ENCODE data around the gene ELOA. TPM values are rescaled to one million over a fixed set of nuclear protein-coding genes. Genes with fewer than 3 reads are reported as not detected.

Gene ELOA
- total RNA-seq, 1 donor from 2014 or later: 64.2 TPM

- H3K9me3 ChIP-seq: no peaks in the 10 kb centered on the region
- intact Hi-C loops (cut with DNase I): no loop called here
- peaks cover 16% of the 10 kb centered on the region for H3K4me1 ChIP-seq
- H3K36me3 ChIP-seq: peaks cover 45% of the 10 kb centered on the region
- H3K4me3 ChIP-seq: no peak overlapping the region
- TF ChIP-seq CTCF (IDR thresholded peaks at IDR 0.05): no peak
- DNase-seq: no peak
- peak; percentile 91 to 92 for ATAC-seq
- H3K27me3 ChIP-seq (ENCODE audit: low read depth): no peaks in the 10 kb centered on the region
- peak overlapping the region; percentile 56 for H3K27ac ChIP-seq
These were observed 38.3 kb upstream of the ELOA start for GRCh38 chr1:23704834-23705495.

GRCh38 chr1:23709229-23709628 is 34.0 kb upstream of the ELOA start:
- intact Hi-C loops (cut with DNase I): no loop called here
- no peak for ATAC-seq

GRCh38 chr1:23718482-23718881 is 24.8 kb upstream of the ELOA start:
- H3K36me3 ChIP-seq: no peaks in the 10 kb centered on the region
- no peaks in the 10 kb centered on the region for H3K9me3 ChIP-seq
- H3K27me3 ChIP-seq (ENCODE audit: low read depth): no peaks in the 10 kb centered on the region
- intact Hi-C loops (cut with DNase I): no loop called here
- DNase-seq (no peak), ATAC-seq (peak; percentile 37 to 64)
- no peaks in the 10 kb centered on the region for H3K4me1 ChIP-seq
- no peak overlapping the region for H3K27ac ChIP-seq
- H3K4me3 ChIP-seq: no peak overlapping the region
- TF ChIP-seq CTCF (IDR thresholded peaks at IDR 0.05): peak; percentile 28

More at GRCh38 chr1:23709229-23709628, 34.0 kb upstream of the ELOA start:
- H3K9me3 ChIP-seq: no peaks in the 10 kb centered on the region
- TF ChIP-seq CTCF (IDR thresholded peaks at IDR 0.05): no peak
- no peak overlapping the region for H3K27ac ChIP-seq
- H3K36me3 ChIP-seq: peaks cover 11% of the 10 kb centered on the region
- DNase-seq: no peak
- no peaks in the 10 kb centered on the region for H3K27me3 ChIP-seq (ENCODE audit: low read depth)
- H3K4me1 ChIP-seq: no peaks in the 10 kb centered on the region
- no peak overlapping the region for H3K4me3 ChIP-seq

GRCh38 chr1:23719162-23719820 is 24.0 kb upstream of the ELOA start:
- ATAC-seq (no peak), DNase-seq (no peak)
- Histone ChIP-seq H3K27me3 (ENCODE audit: low read depth) (no peaks in the 10 kb centered on the region), H3K4me3 (no peak overlapping the region), H3K9me3 (no peaks in the 10 kb centered on the region), H3K27ac (no peak overlapping the region), H3K36me3 (no peaks in the 10 kb centered on the region), H3K4me1 (no peaks in the 10 kb centered on the region)
- TF ChIP-seq CTCF (IDR thresholded peaks at IDR 0.05): no peak
- intact Hi-C loops (cut with DNase I): no loop called here

GRCh38 chr1:23720256-23720995 is 22.8 kb upstream of the ELOA start:
- Histone ChIP-seq H3K27me3 (ENCODE audit: low read depth) (no peaks in the 10 kb centered on the region), H3K27ac (no peak overlapping the region), H3K4me1 (no peaks in the 10 kb centered on the region), H3K4me3 (no peak overlapping the region), H3K9me3 (no peaks in the 10 kb centered on the region), H3K36me3 (no peaks in the 10 kb centered on the region)
- peak in 1 of 2 donors; percentile 28 for ATAC-seq
- intact Hi-C loops (cut with DNase I): no loop called here
- no peak for DNase-seq
- TF ChIP-seq CTCF (IDR thresholded peaks at IDR 0.05): no peak

All from lower lobe of right lung (tissue), 2 donors.